ENCODE measurements around the gene ATP5F1D. TPM values are rescaled to one million over a fixed set of nuclear protein-coding genes. Genes with fewer than 3 reads are reported as not detected.

ATP5F1D gene
- total and polyA plus RNA-seq, 9 donors: 1.3 to 218 (median 138) TPM

GRCh38 chr19:1217366-1217765 is 24.2 kb upstream of the ATP5F1D start:
- intact Hi-C loops (cut with DNase I): no loop called here
- no peak for TF ChIP-seq CTCF (IDR thresholded peaks at IDR 0.05)
- TF ChIP-seq POLR2A (IDR thresholded peaks at IDR 0.05): no peak
- no peak for TF ChIP-seq EP300 (IDR thresholded peaks at IDR 0.05)
- H3K27me3 ChIP-seq: no peaks in the 10 kb centered on the region
- 83 to 84% (median 83%) methylated on average over 15 of the region's 15 CpGs for WGBS, 3 donors
- no peak overlapping the region for H3K4me3 ChIP-seq
- H3K4me1 ChIP-seq (ENCODE audit: insufficient read depth): peaks cover 17% of the 10 kb centered on the region
- no peaks in the 10 kb centered on the region for H3K9me3 ChIP-seq
- no peak overlapping the region for H3K27ac ChIP-seq
- no peak for DNase-seq
- H3K36me3 ChIP-seq: no peaks in the 10 kb centered on the region

GRCh38 chr19:1218751-1219567 is 22.6 kb upstream of the ATP5F1D start:
- WGBS, 3 donors: 83 to 85% (median 84%) methylated on average over 26 to 37 of the region's 37 CpGs
- TF ChIP-seq POLR2A (IDR thresholded peaks at IDR 0.05): no peak
- TF ChIP-seq CTCF (IDR thresholded peaks at IDR 0.05): no peak
- TF ChIP-seq EP300 (IDR thresholded peaks at IDR 0.05): no peak

GRCh38 chr19:1219786-1220476 is 21.6 kb upstream of the ATP5F1D start:
- H3K36me3 ChIP-seq: no peaks in the 10 kb centered on the region
- no peaks in the 10 kb centered on the region for H3K27me3 ChIP-seq
- no peaks in the 10 kb centered on the region for H3K9me3 ChIP-seq
- TF ChIP-seq CTCF (IDR thresholded peaks at IDR 0.05) (no peak), EP300 (IDR thresholded peaks at IDR 0.05) (no peak)
- no peak overlapping the region for H3K4me3 ChIP-seq
- no peak for DNase-seq
- 90 to 96% (median 93%) methylated on average over 17 to 19 of the region's 19 CpGs for WGBS, 3 donors
- no peak overlapping the region for H3K27ac ChIP-seq
- H3K4me1 ChIP-seq (ENCODE audit: insufficient read depth): peaks cover 10% of the 10 kb centered on the region
- intact Hi-C loops (cut with DNase I): no loop called here

More at GRCh38 chr19:1218751-1219567, 22.6 kb upstream of the ATP5F1D start:
- no peaks in the 10 kb centered on the region for H3K27me3 ChIP-seq
- no peaks in the 10 kb centered on the region for H3K9me3 ChIP-seq
- no peaks in the 10 kb centered on the region for H3K36me3 ChIP-seq
- no peak for DNase-seq
- intact Hi-C loops (cut with DNase I): no loop called here
- H3K4me1 ChIP-seq (ENCODE audit: insufficient read depth): peaks cover 14% of the 10 kb centered on the region
- H3K27ac ChIP-seq: no peak overlapping the region
- no peak overlapping the region for H3K4me3 ChIP-seq

GRCh38 chr19:1220477-1220930 is 21.0 kb upstream of the ATP5F1D start:
- Histone ChIP-seq H3K27me3 (no peaks in the 10 kb centered on the region), H3K4me3 (no peak overlapping the region), H3K4me1 (ENCODE audit: insufficient read depth) (peaks cover 5% of the 10 kb centered on the region), H3K27ac (no peak overlapping the region), H3K36me3 (no peaks in the 10 kb centered on the region), H3K9me3 (no peaks in the 10 kb centered on the region)
- WGBS, 3 donors: 80 to 87% (median 80%) methylated on average over 29 to 33 of the region's 33 CpGs
- DNase-seq: no peak
- no peak for TF ChIP-seq EP300 (IDR thresholded peaks at IDR 0.05)
- TF ChIP-seq CTCF (IDR thresholded peaks at IDR 0.05): no peak
- TF ChIP-seq POLR2A (IDR thresholded peaks at IDR 0.05): no peak
- intact Hi-C loops (cut with DNase I): no loop called here
